Measurements from ENCODE around the gene TXNDC8.
"Not testable (repeated sequence)": the region's sequence is repeated elsewhere in the genome, so short reads cannot be mapped to it uniquely, and the experiment has no call there.

Gene TXNDC8

GRCh38 chr9:110337727-110338126 lies at the start of gene TXNDC8:
Gene TXNDC8 (minus strand): TSS chr9:110337863.
- DNase-seq (ENCODE audit: low read depth), result no peak

GRCh38 chr9:110383491-110383890 lies 45.8 kb upstream of the TXNDC8 start:
- no peak for DNase-seq (ENCODE audit: low read depth)

GRCh38 chr9:110382731-110383130 lies 45.1 kb upstream of the TXNDC8 start:
- DNase-seq (ENCODE audit: low read depth), result no peak

- no peak for DNase-seq (ENCODE audit: low read depth)
Measured at GRCh38 chr9:110371411-110372007, 33.8 kb upstream of the TXNDC8 start.

DNA sequence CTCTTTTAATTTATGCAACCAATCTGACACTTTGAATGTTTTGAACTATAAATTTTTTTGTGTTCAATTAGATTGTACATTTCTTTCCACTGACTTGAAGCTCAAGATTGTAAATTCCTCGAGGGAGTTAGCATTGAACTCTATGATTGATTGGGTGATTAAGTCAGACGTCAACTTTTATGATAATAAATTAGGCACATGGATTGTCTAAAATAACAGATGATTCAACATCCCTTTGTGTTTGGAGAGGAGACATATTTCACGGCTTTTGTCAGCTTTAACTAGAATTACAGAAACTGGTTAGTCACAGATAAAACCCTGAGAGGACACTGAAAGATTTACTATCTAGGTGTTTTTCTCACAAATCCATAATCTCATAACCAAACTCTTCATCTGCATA lies 32.7 kb upstream of the TXNDC8 start:
- no peak for DNase-seq (ENCODE audit: low read depth)

- no peak for DNase-seq (ENCODE audit: low read depth)
Measured at GRCh38 chr9:110364451-110364850, 26.8 kb upstream of the TXNDC8 start.

DNA sequence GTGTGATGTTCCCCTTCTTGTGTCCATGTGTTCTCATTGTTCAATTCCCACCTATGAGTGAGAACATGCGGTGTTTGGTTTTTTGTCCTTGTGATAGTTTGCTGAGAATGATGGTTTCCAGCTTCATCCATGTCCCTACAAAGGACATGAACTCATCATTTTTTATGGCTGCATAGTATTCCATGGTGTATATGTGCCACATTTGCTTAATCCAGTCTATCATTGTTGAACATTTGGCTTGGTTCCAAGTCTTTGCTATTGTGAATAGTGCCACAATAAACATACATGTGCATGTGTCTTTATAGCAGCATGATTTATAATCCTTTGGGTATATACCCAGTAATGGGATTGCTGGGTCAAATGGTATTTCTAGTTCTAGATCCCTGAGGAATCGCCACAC lies 21.3 kb upstream of the TXNDC8 start:
- DNase-seq (ENCODE audit: low read depth), result not testable (repeated sequence)

- no peak for DNase-seq (ENCODE audit: low read depth)
Measured at GRCh38 chr9:110357505-110357904, 19.8 kb upstream of the TXNDC8 start.

DNA sequence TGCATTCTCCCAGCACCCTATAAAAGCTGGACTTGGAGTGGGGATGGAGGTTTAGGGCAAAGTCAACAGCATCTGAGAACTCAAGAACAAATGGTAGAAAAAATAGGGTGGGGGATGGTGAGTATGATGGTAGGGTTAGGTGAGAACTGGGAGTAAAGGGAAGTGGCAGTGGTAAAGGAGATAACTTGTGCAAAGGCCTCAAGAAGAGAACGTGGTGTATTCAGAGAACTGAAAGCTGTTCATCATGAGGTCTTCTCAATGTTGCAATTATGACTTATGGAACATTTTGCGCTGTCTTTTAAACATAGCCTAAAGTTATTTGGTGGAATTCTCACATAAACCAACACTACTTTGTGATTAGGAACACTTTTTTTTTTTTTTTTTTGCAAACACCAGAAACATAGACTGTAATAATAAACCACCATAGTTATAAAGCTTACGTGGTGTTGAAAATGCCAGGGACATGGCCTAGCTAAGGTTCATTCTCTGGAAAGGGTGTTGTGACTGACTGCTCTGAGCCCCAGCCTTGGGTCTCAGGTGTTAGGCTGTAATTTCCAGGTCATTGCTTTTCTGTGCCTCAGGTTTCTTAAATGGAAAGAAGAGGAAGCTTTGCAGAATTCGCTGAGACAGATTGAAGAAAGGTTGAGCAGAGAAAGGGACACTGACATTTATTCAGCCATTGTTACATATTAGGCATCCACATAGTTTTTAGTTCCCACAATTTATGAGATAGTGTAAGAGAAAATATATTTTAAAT lies 19.2 kb upstream of the TXNDC8 start:
- DNase-seq (ENCODE audit: low read depth), result no peak

GRCh38 chr9:110355911-110356310 lies 18.2 kb upstream of the TXNDC8 start:
- no peak for DNase-seq (ENCODE audit: low read depth)

DNA sequence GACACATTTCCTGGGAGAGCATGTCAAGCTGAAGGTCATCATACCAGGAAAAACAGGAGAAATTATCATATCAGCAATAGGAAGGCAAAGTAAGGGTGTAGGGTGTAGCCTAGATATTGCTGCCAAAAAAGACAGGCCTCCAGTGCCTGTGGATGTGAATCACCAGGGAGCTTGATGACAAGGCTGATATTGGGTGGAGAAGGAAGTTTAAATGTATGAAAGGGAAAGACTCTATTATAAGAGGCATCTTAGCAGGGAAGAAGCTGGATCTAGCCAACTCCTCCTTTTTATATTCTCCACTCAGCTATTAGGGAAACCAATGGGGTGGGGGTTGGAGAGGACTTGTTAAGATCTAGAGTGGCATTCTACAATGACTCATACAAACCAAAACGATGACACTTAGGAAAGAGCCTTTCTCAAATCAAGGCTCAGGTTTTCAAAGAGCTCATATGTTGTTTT lies 13.4 kb upstream of the TXNDC8 start:
- no peak for DNase-seq (ENCODE audit: low read depth)

DNA sequence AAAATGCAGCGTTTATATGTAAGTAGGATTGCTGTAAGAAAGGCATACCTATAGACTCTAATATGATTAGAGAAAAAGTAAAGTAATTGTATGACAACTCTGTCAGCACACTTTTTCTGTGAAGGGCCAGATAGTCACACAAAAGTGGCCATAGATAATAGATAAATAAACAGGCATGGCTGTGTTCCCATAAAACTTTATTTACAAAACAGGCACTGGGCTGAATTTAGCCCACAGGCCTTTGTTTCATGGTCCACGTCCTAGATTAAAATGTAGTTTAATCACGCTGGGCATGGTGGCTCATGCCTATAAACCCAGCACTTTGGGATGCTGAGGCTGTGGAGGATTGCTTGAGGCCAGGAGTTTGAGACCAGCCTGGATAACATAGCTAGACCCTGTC lies 8.7 kb upstream of the TXNDC8 start:
- no peak for DNase-seq (ENCODE audit: low read depth)

GRCh38 chr9:110344821-110345220 lies 7.2 kb upstream of the TXNDC8 start:
- DNase-seq (ENCODE audit: low read depth), result no peak

GRCh38 chr9:110343551-110343950 lies 5.9 kb upstream of the TXNDC8 start:
- no peak for DNase-seq (ENCODE audit: low read depth)

- DNase-seq (ENCODE audit: low read depth), result no peak
Measured at GRCh38 chr9:110340306-110340705, 2.6 kb upstream of the TXNDC8 start.

- DNase-seq (ENCODE audit: low read depth), result no peak
Measured at GRCh38 chr9:110338143-110338542, 480 bp upstream of the TXNDC8 start.

GRCh38 chr9:110336363-110336762 lies 1.3 kb downstream of the TXNDC8 start:
- no peak for DNase-seq (ENCODE audit: low read depth)

DNA sequence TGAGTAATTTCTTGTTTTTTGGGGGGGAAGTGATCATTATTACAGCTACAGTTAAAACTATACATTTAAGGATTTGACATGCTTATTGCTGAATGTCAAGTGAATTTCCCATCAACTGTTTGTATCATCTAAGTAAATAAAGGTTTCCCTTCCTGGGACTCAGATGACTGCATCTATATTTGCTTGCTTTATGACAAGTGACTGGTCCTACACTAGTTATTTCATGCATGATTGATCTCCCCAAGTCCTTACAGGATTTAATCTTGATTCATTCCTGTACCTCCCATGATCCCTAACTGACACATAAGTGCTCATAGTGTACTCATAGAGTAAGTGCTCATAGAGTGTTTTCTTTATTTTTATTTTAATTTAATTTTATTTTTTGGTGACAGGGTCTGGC lies 2.8 kb downstream of the TXNDC8 start:
- no peak for DNase-seq (ENCODE audit: low read depth)

DNA sequence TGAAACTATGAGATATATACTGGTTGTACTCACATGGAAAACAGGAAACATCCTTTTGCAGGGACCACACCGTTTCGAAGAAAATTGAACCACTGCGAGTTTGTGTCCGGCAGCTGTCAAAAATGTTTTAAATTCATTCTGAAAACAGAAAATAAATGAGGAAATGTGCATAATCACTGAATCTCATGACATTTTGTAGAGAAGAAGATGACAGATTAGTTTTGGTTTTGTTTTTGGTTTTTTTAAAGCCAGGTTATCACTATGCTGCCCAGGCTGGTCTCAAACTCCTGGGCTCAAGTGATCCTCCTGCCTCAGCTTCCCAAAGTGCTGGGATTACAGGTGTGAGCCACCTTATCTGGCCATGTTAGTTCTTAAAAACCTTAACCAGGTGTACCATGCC lies 3.5 kb downstream of the TXNDC8 start:
- DNase-seq (ENCODE audit: low read depth), result no peak

DNA sequence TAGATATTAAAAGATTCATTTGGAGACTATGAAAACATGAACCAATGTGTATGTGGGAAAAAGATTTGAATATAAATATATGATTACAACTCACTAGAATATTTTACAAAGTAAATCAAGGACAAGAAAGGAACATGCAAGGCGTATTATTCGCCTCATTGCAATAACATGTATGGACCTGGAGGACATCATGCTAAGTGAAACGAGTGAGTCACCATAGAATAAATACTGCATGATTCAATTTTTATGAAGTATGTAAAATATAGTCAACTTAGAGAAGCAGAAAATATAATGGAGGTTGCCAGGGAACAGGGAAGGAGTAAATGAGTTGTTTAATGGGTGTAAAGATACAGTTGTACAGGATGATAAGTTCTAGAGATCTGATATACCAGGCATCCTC lies 4.9 kb downstream of the TXNDC8 start:
- DNase-seq (ENCODE audit: low read depth), result no peak

- no peak for DNase-seq (ENCODE audit: low read depth)
Measured at GRCh38 chr9:110330484-110331105, 7.1 kb downstream of the TXNDC8 start.

DNA sequence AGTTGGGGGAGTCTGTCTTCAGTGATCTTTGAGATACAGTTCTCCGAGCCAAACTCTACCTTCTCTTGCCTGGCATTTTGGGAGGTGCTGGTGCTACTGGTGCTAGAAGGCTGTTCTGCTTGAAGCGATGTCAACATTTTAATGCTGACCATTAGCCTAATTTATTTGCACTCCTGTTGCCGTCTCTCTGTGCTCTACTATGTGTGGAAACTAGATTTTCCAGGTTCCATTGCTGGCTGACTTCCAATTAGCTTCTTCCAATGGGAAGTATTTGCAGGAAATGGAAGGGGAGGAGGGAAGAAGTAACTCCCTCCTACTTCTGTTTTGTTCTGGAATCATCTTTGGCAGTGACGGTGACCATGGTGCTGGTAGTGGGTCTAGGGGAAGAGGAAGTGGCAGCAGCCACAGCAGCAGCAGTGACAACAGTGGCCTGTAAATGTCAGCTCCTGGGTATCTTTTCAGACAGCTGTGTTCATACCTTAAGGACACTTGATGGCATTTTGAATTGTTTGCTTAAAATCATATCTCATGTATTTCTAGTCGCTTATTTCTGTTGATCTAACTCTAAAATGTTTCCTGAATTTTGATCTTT lies 7.9 kb downstream of the TXNDC8 start:
- no peak for DNase-seq (ENCODE audit: low read depth)

- no peak for DNase-seq (ENCODE audit: low read depth)
Measured at GRCh38 chr9:110328763-110329162, 8.9 kb downstream of the TXNDC8 start.

Data from activated T-helper 1 cell treated with Interleukin-2 at 50 U/mL for 16 hours (primary cell).